Endodermal cell (in vitro differentiated cells): ENCODE data around the gene CRYZL1. TPM values are rescaled to one million over a fixed set of nuclear protein-coding genes. Genes with fewer than 3 reads are reported as not detected.

ENCODE experiments used
- DNase-seq: peaks from one replicate; pipeline ENCODE4 v3.0.0-alpha.2; 2017
- H3K27ac ChIP-seq: 2 replicates; pipeline ENCODE4 v1.5.1; 2013; ENCODE audit warnings: mild to moderate bottlenecking, low read depth, low read length, moderate library complexity
- H3K27me3 ChIP-seq: 2 replicates; pipeline ENCODE4 v1.6.1; 2013; ENCODE audit warnings: mild to moderate bottlenecking, low read length, moderate library complexity; ENCODE audit not compliant: insufficient read depth, control insufficient read depth, poor library complexity, severe bottlenecking
- H3K36me3 ChIP-seq: 2 replicates; pipeline ENCODE4 v1.7.0; 2013; ENCODE audit warnings: mild to moderate bottlenecking, low read length, moderate library complexity; ENCODE audit not compliant: control insufficient read depth, insufficient read depth
- H3K4me1 ChIP-seq: one replicate; pipeline ENCODE4 v1.7.0; 2013; ENCODE audit warnings: low read length; ENCODE audit not compliant: control insufficient read depth, insufficient read depth
- H3K4me3 ChIP-seq: 2 replicates; pipeline ENCODE4 v1.5.1; 2013; ENCODE audit warnings: mild to moderate bottlenecking, low read length, moderate library complexity
- H3K9ac ChIP-seq: 2 replicates; pipeline ENCODE4 v1.6.1; 2013; ENCODE audit warnings: mild to moderate bottlenecking, low read length, moderate library complexity; ENCODE audit not compliant: poor library complexity, severe bottlenecking; ENCODE audit errors: extremely low read depth
- H3K9me3 ChIP-seq: 2 replicates; pipeline ENCODE4 v1.6.1; 2013; ENCODE audit warnings: mild to moderate bottlenecking, low read length, moderate library complexity; ENCODE audit not compliant: control insufficient read depth
- H3K27ac Mint-ChIP-seq: 2 replicates; pipeline ENCODE4 v1.8.0; 2020; ENCODE audit warnings: mixed read lengths
- H3K27me3 Mint-ChIP-seq: 2 replicates; pipeline ENCODE4 v1.8.0; 2021; ENCODE audit warnings: mild to moderate bottlenecking, mixed read lengths; ENCODE audit not compliant: insufficient read depth
- H3K36me3 Mint-ChIP-seq: 2 replicates; pipeline ENCODE4 v1.8.0; 2020; ENCODE audit warnings: low read depth, mixed read lengths
- H3K4me1 Mint-ChIP-seq: 2 replicates; pipeline ENCODE4 v1.8.0; 2020; ENCODE audit warnings: mixed read lengths
- H3K4me3 Mint-ChIP-seq: 2 replicates; pipeline ENCODE4 v1.8.0; 2020; ENCODE audit warnings: mild to moderate bottlenecking, moderate library complexity, mixed read lengths
- H3K9me3 Mint-ChIP-seq: 2 replicates; pipeline ENCODE4 v1.8.0; 2020; ENCODE audit warnings: mild to moderate bottlenecking, mixed read lengths
- CTCF ChIP-seq: fragments of 200-600 bp; sonication (generic); conservative IDR thresholded peaks from 2 replicates; pipeline ENCODE4 v1.5.0; 2021; ENCODE audit warnings: antibody characterized with exemption, mild to moderate bottlenecking
- WGBS, 2 experiments: methylation state at CpG; one replicate each; pipeline versions ENCODE4 v1.1.5 to v1.1.7; 2013; ENCODE audit warnings: missing lambda C conversion rate in 2 of 2, mixed read lengths in 1 of 2; ENCODE audit not compliant: insufficient coverage in 1 of 2, insufficient read length in 1 of 2; 5-methylcytosine and 5-hydroxymethylcytosine counted together
- total RNA-seq, 2 donors: library from RNA; stranded (reverse); fragmentation: NEBNext Ultra II Directional in 1 of 2; extraction: Animal tissue kit (Norgen Biotek cat#: 25700) in 1 of 2; gene quantifications; 2 replicates in 1 of 2; 3 replicates in 1 of 2; pipeline ENCODE4 v1.2.1, GENCODE V29; 2021

The CRYZL1 gene
- total RNA-seq, 2 donors from 2014 or later, result 33.8 to 51.0 TPM

- Histone ChIP-seq H3K27ac (no peak overlapping the region), H3K4me3 (no peak overlapping the region), H3K36me3 (no peaks in the 10 kb centered on the region), H3K4me1 (no peaks in the 10 kb centered on the region), H3K9me3 (no peaks in the 10 kb centered on the region), H3K27me3 (no peaks in the 10 kb centered on the region), H3K9ac (no peak overlapping the region)
- Mint-ChIP-seq H3K4me1 (peaks cover 30% of the 10 kb centered on the region), H3K27me3 (no peaks in the 10 kb centered on the region), H3K4me3 (no peak overlapping the region), H3K36me3 (peaks cover 10% of the 10 kb centered on the region), H3K27ac (no peak overlapping the region), H3K9me3 (no peaks in the 10 kb centered on the region)
- TF ChIP-seq CTCF, result no peak
- 92% methylated on average over 4 of the region's 4 CpGs; no CpG with 5 or more reads in 1 of the 2 experiments for WGBS, 2 experiments
- DNase-seq, result no peak
Measured at GRCh38 chr21:33668180-33668579, 26.6 kb upstream of the CRYZL1 start.

GRCh38 chr21:33667636-33668035 is 26.1 kb upstream of the CRYZL1 start:
- Histone ChIP-seq H3K4me3 (no peak overlapping the region), H3K9ac (no peak overlapping the region), H3K9me3 (no peaks in the 10 kb centered on the region), H3K27ac (no peak overlapping the region), H3K36me3 (no peaks in the 10 kb centered on the region), H3K27me3 (no peaks in the 10 kb centered on the region), H3K4me1 (no peaks in the 10 kb centered on the region)
- 89 to 92% methylated on average over 3 to 6 of the region's 6 CpGs for WGBS, 2 experiments
- no peak for DNase-seq
- no peak overlapping the region for H3K4me3 Mint-ChIP-seq
- H3K9me3 Mint-ChIP-seq, result no peaks in the 10 kb centered on the region
- no peak for TF ChIP-seq CTCF
- H3K36me3 Mint-ChIP-seq, result peaks cover 10% of the 10 kb centered on the region
- H3K27ac Mint-ChIP-seq, result no peak overlapping the region
- peaks cover 27% of the 10 kb centered on the region for H3K4me1 Mint-ChIP-seq
- H3K27me3 Mint-ChIP-seq, result no peaks in the 10 kb centered on the region

GRCh38 chr21:33666153-33666552 is 24.6 kb upstream of the CRYZL1 start:
- H3K27me3 Mint-ChIP-seq, result no peaks in the 10 kb centered on the region
- TF ChIP-seq CTCF, result no peak
- no peak overlapping the region for H3K4me3 ChIP-seq
- no peaks in the 10 kb centered on the region for H3K36me3 ChIP-seq
- no peak overlapping the region for H3K9ac ChIP-seq
- H3K4me1 Mint-ChIP-seq, result peaks cover 32% of the 10 kb centered on the region
- H3K4me1 ChIP-seq, result no peaks in the 10 kb centered on the region
- H3K9me3 Mint-ChIP-seq, result no peaks in the 10 kb centered on the region
- H3K27me3 ChIP-seq, result no peaks in the 10 kb centered on the region
- no peak for DNase-seq
- no peak overlapping the region for H3K4me3 Mint-ChIP-seq
- H3K27ac ChIP-seq, result no peak overlapping the region
- H3K27ac Mint-ChIP-seq, result no peak overlapping the region
- WGBS, 2 experiments, result 80% methylated on average over 2 of the region's 2 CpGs; no CpG with 5 or more reads in 1 of the 2 experiments
- H3K9me3 ChIP-seq, result no peaks in the 10 kb centered on the region
- peaks cover 2% of the 10 kb centered on the region for H3K36me3 Mint-ChIP-seq
